Measurements from ENCODE around the gene CHP1.

GRCh38 chr15:41262571-41262970 is 31.5 kb downstream of the CHP1 start:
- TF ChIP-seq EZH2 (IDR thresholded peaks at IDR 0.05; ENCODE audit: borderline replicate concordance, low read depth, low read length, poor library complexity, severe bottlenecking) (no peak), CTCF (conservative IDR thresholded peaks at IDR 0.05; ENCODE audit: low read depth, low read length) (no peak)

Data from A673 (cell line).